AG09309 (cell line): ENCODE measurements around the gene CCDC186.

Experiments used
- DNase-seq: peaks from one replicate; pipeline ENCODE4 v3.0.0-alpha.2; 2010; ENCODE audit warnings: low read depth
- H3K4me3 ChIP-seq: 2 replicates; pipeline ENCODE4 v1.5.1; 2011; ENCODE audit warnings: mild to moderate bottlenecking, low read depth, low read length, moderate library complexity; ENCODE audit not compliant: control insufficient read depth
- TF ChIP-seq, protein P1 (sequence below): IDR thresholded peaks from 2 replicates; pipeline ENCODE4 v1.5.1; 2011; ENCODE audit warnings: mild to moderate bottlenecking, low read depth, low read length, inconsistent platforms; ENCODE audit not compliant: insufficient read depth, control insufficient read depth; ENCODE audit errors: missing control alignments

Gene CCDC186

DNA sequence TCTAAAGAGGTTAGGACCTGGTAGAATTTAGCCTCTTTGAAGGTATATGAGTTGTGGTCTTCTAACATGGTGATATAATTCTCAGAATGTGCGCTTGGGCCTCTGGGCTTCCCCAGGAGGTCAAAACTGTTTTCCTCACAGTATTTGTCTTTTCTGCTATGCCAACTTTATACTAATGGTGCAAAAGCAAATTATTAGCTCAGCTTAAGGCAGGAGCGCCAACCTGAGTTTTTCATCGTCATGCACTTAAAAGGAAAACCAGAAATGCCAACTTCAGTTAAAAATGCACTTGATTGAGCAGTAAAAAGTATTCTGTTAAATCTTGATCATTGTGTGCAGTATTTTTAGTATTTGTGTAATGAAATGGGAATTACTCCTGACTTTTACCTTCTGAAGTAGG lies 14.9 kb upstream of the CCDC186 start:
- DNase-seq, result no peak
- TF ChIP-seq, protein P1, sequence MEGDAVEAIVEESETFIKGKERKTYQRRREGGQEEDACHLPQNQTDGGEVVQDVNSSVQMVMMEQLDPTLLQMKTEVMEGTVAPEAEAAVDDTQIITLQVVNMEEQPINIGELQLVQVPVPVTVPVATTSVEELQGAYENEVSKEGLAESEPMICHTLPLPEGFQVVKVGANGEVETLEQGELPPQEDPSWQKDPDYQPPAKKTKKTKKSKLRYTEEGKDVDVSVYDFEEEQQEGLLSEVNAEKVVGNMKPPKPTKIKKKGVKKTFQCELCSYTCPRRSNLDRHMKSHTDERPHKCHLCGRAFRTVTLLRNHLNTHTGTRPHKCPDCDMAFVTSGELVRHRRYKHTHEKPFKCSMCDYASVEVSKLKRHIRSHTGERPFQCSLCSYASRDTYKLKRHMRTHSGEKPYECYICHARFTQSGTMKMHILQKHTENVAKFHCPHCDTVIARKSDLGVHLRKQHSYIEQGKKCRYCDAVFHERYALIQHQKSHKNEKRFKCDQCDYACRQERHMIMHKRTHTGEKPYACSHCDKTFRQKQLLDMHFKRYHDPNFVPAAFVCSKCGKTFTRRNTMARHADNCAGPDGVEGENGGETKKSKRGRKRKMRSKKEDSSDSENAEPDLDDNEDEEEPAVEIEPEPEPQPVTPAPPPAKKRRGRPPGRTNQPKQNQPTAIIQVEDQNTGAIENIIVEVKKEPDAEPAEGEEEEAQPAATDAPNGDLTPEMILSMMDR, result no peak
- no peak overlapping the region for H3K4me3 ChIP-seq

DNA sequence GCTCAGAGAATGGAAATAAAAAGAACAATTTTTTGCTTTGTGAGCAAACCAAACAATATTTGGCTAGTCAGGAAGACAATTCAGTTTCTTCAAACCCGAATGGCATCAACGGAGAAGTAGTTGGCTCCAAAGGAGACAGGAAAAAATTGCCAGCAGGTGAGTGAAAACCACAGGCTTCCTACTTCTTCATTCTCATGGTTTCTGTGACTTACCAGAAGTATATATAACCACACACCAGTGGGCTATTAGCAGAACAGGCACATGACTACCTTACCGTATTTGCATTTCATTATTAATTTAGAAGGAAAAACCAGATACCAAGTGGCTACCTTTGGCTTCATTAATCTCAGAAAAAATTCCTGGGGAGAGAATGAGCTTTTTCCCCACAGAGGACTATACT lies 14.0 kb upstream of the CCDC186 start:
- no peak for DNase-seq
- no peak overlapping the region for H3K4me3 ChIP-seq
- TF ChIP-seq, protein P1, result no peak

GRCh38 chr10:114184276-114184675 lies 10.3 kb upstream of the CCDC186 start:
- DNase-seq, result no peak
- TF ChIP-seq, protein P1, result no peak
- no peak overlapping the region for H3K4me3 ChIP-seq

- DNase-seq, result no peak
- no peak overlapping the region for H3K4me3 ChIP-seq
- TF ChIP-seq, protein P1, result no peak
These were observed 9.6 kb upstream of the CCDC186 start for GRCh38 chr10:114183563-114183962.

- no peak for DNase-seq
- TF ChIP-seq, protein P1, result no peak
- no peak overlapping the region for H3K4me3 ChIP-seq
These were observed 8.0 kb upstream of the CCDC186 start for GRCh38 chr10:114181971-114182370.

DNA sequence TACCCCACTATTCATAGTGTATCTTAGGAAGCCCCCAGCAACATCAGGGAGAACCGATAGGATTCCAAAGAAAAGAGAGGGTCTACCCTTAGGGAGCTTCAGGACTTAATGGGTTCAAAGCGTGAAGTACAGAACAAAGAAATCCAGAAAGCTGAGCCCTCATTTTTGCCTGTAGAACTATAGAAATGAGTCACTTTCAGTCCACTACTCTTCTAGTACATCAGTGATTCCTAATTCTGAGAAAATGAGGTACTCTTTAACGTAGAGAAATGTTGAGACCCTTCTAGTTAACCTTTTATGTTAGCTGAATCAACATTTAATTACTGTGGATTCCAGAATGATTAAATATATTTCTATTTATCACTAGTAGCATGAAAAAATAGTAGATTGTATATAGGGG lies 6.9 kb upstream of the CCDC186 start:
- DNase-seq, result no peak
- TF ChIP-seq, protein P1, result no peak
- no peak overlapping the region for H3K4me3 ChIP-seq

DNA sequence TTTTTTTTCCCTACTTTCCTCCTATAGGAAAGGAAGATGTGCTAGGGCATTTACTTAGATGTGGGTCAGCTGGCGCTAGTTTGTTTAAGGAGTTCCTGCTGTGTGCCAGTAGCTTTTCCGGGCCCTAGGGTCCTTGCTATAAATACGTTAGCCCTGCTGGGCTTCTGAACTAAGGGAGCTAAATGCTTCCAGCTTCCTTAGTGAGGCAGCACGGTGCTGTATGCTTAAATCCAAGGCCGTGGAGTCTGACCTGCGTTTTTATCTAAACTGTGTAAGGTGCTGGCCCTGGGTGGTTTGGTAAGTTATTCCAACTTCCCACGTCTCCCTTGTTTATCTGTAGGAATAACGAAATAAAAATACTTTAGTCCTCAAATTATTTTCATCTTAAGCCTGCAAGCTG lies 5.7 kb upstream of the CCDC186 start:
- no peak overlapping the region for H3K4me3 ChIP-seq
- TF ChIP-seq, protein P1, result no peak
- DNase-seq, result no peak
